SK-N-SH treated with all-trans-retinoic acid at 6 μM for 48 hours (cell line): ENCODE measurements around the gene SH3D21.

Experiments
- BACH2 ChIP-seq: fragments of 250-450 bp; sonication (Bioruptor Pico); IDR thresholded peaks from 2 replicates; pipeline ENCODE4 v1.9.0; 2021; ENCODE audit warnings: mild to moderate bottlenecking, borderline replicate concordance
- GLIS3 ChIP-seq: fragments of 250-450 bp; sonication (Bioruptor Pico); IDR thresholded peaks from 2 replicates; pipeline ENCODE4 v1.5.0; 2020; ENCODE audit warnings: mild to moderate bottlenecking, moderate library complexity
- ISL1 ChIP-seq: fragments of 250-450 bp; sonication (Bioruptor Pico); IDR thresholded peaks from 2 replicates; pipeline ENCODE4 v2.1.2; 2022; ENCODE audit warnings: mild to moderate bottlenecking, moderate library complexity
- ZC3H10 ChIP-seq: fragments of 250-450 bp; sonication (Bioruptor Pico); IDR thresholded peaks from 2 replicates; pipeline ENCODE4 v1.5.1; 2021; ENCODE audit warnings: mild to moderate bottlenecking, moderate library complexity
- ZNF565 ChIP-seq: fragments of 450-650 bp; formaldehyde crosslinking; conservative IDR thresholded peaks from 2 replicates; pipeline ENCODE4 v1.5.0; 2020; ENCODE audit warnings: low read depth, mild to moderate bottlenecking, moderate library complexity
- ZNF8 ChIP-seq: fragments of 450-650 bp; formaldehyde crosslinking; IDR thresholded peaks from 2 replicates; pipeline ENCODE4 v1.5.0; 2020; ENCODE audit warnings: mild to moderate bottlenecking, moderate library complexity
- TF ChIP-seq, protein P1 (sequence below): fragments of 250-450 bp; sonication (Bioruptor Pico); IDR thresholded peaks from 2 replicates; pipeline ENCODE4 v1.5.0; 2020; ENCODE audit warnings: mild to moderate bottlenecking, moderate library complexity
- TF ChIP-seq, protein P2 (sequence below): fragments of 250-450 bp; sonication (Bioruptor Pico); IDR thresholded peaks from 2 replicates; pipeline ENCODE4 v1.8.0; 2020; ENCODE audit warnings: mild to moderate bottlenecking, moderate library complexity, borderline replicate concordance

DNA sequence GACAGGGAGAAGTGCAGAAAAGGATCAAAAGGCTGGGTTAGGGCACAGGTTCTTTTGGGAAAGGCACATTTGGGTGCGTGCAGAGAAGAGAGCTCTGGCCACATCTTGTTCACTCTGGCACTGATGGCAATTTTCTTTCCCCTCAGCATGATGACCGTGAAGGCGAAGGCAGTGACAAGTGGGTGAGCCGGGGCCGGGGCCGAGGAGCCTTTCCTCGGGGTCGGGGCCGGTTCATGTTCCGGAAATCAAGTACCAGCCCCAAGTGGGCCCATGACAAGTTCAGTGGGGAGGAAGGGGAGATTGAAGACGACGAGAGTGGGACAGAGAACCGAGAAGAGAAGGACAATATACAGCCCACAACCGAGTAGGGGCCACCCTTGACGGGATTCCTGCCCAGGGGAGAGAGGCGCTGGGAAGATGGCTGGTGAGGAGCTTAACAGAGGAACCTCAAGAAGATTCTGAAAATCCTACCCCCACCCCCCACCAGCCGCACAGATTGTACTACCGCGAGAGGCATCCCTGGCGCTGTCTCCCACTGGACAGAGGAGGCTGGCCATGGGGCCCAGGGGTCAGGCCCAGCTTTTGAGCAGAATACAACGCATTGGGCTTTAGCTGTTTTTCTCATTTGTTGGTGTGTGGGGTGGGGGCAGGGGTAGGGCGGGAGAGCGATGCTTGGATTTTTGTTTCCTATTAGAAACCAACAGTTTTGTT lies 2.4 kb upstream of the SH3D21 start:
- TF ChIP-seq, protein P1, sequence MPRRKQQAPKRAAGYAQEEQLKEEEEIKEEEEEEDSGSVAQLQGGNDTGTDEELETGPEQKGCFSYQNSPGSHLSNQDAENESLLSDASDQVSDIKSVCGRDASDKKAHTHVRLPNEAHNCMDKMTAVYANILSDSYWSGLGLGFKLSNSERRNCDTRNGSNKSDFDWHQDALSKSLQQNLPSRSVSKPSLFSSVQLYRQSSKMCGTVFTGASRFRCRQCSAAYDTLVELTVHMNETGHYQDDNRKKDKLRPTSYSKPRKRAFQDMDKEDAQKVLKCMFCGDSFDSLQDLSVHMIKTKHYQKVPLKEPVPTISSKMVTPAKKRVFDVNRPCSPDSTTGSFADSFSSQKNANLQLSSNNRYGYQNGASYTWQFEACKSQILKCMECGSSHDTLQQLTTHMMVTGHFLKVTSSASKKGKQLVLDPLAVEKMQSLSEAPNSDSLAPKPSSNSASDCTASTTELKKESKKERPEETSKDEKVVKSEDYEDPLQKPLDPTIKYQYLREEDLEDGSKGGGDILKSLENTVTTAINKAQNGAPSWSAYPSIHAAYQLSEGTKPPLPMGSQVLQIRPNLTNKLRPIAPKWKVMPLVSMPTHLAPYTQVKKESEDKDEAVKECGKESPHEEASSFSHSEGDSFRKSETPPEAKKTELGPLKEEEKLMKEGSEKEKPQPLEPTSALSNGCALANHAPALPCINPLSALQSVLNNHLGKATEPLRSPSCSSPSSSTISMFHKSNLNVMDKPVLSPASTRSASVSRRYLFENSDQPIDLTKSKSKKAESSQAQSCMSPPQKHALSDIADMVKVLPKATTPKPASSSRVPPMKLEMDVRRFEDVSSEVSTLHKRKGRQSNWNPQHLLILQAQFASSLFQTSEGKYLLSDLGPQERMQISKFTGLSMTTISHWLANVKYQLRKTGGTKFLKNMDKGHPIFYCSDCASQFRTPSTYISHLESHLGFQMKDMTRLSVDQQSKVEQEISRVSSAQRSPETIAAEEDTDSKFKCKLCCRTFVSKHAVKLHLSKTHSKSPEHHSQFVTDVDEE (CRISPR knock-in tag) = no peak
- TF ChIP-seq ZNF8 (no peak), ZNF565 (no peak), BACH2 (CRISPR knock-in tag) (no peak), GLIS3 (CRISPR knock-in tag) (no peak), ISL1 (CRISPR knock-in tag) (no peak), ZC3H10 (no peak)
- TF ChIP-seq, protein P2, sequence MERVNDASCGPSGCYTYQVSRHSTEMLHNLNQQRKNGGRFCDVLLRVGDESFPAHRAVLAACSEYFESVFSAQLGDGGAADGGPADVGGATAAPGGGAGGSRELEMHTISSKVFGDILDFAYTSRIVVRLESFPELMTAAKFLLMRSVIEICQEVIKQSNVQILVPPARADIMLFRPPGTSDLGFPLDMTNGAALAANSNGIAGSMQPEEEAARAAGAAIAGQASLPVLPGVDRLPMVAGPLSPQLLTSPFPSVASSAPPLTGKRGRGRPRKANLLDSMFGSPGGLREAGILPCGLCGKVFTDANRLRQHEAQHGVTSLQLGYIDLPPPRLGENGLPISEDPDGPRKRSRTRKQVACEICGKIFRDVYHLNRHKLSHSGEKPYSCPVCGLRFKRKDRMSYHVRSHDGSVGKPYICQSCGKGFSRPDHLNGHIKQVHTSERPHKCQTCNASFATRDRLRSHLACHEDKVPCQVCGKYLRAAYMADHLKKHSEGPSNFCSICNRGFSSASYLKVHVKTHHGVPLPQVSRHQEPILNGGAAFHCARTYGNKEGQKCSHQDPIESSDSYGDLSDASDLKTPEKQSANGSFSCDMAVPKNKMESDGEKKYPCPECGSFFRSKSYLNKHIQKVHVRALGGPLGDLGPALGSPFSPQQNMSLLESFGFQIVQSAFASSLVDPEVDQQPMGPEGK (CRISPR knock-in tag) = no peak
